GM23338 (cell line): ENCODE results near the gene ARFGAP2. TPM values are rescaled to one million over a fixed set of nuclear protein-coding genes. Genes with fewer than 3 reads are reported as not detected.
A peak's percentile ranks its signal among the peaks of the same experiment; 100 is the strongest.

ENCODE experiments used
- ATAC-seq: fragments of 200-7000 bp; cut with Tn5 transposase; 3 replicates; pipeline ENCODE4 v1.9.1; 2020
- DNase-seq: peaks from one replicate; pipeline ENCODE4 v3.0.0-alpha.2; 2015; ENCODE audit warnings: low spot score
- H2AFZ ChIP-seq: fragments of 200-600 bp; sonication (generic); 2 replicates; pipeline ENCODE4 v1.8.0; 2016; ENCODE audit warnings: antibody characterized with exemption, mild to moderate bottlenecking, moderate library complexity
- H3F3A ChIP-seq: fragments of 200-600 bp; sonication (generic); replicated peaks from 2 replicates; pipeline ENCODE4 v1.8.0; 2017; ENCODE audit warnings: antibody characterized with exemption, mixed run types, low read depth
- H3K27ac ChIP-seq: fragments of 200-600 bp; sonication (generic); 2 replicates; pipeline ENCODE4 v1.6.1; 2016; ENCODE audit warnings: low read depth
- H3K27me3 ChIP-seq: fragments of 200-600 bp; sonication (generic); 2 replicates; pipeline ENCODE4 v1.8.0; 2016; ENCODE audit warnings: mild to moderate bottlenecking, mixed run types, moderate library complexity; ENCODE audit not compliant: insufficient read depth
- H3K36me3 ChIP-seq: fragments of 200-600 bp; sonication (generic); 2 replicates; pipeline ENCODE4 v1.8.0; 2016; ENCODE audit warnings: mild to moderate bottlenecking; ENCODE audit not compliant: insufficient read depth
- H3K4me1 ChIP-seq: fragments of 200-600 bp; sonication (generic); 2 replicates; pipeline ENCODE4 v1.8.0; 2016; ENCODE audit warnings: mild to moderate bottlenecking, moderate library complexity; ENCODE audit not compliant: insufficient read depth
- H3K4me2 ChIP-seq: fragments of 200-600 bp; sonication (generic); 2 replicates; pipeline ENCODE4 v1.7.1; 2017; ENCODE audit warnings: mixed run types
- H3K4me3 ChIP-seq: fragments of 200-600 bp; sonication (generic); 2 replicates; pipeline ENCODE4 v1.6.1; 2016; ENCODE audit warnings: mixed run types
- H3K79me2 ChIP-seq: fragments of 200-600 bp; sonication (generic); replicated peaks from 2 replicates; pipeline ENCODE4 v1.8.0; 2017; ENCODE audit warnings: mild to moderate bottlenecking; ENCODE audit not compliant: insufficient read depth
- H3K9me2 ChIP-seq: fragments of 200-600 bp; sonication (generic); 2 replicates; pipeline ENCODE4 v1.8.0; 2017; ENCODE audit not compliant: insufficient read depth
- H4K20me1 ChIP-seq: fragments of 200-600 bp; sonication (generic); replicated peaks from 2 replicates; pipeline ENCODE4 v1.8.0; 2017; ENCODE audit warnings: mild to moderate bottlenecking; ENCODE audit not compliant: insufficient read depth
- H3K27ac Mint-ChIP-seq: 2 replicates; pipeline ENCODE4 v1.8.0; 2020; ENCODE audit warnings: inconsistent platforms, mild to moderate bottlenecking, moderate library complexity, mixed read lengths
- H3K27me3 Mint-ChIP-seq: 3 replicates; pipeline ENCODE4 v1.8.0; 2022; ENCODE audit warnings: low read depth, mild to moderate bottlenecking, moderate library complexity, mixed read lengths, inconsistent platforms; ENCODE audit not compliant: insufficient read depth, poor library complexity
- H3K36me3 Mint-ChIP-seq: 3 replicates; pipeline ENCODE4 v1.8.0; 2021; ENCODE audit warnings: low read depth, mild to moderate bottlenecking, inconsistent platforms, moderate library complexity, mixed read lengths
- H3K4me1 Mint-ChIP-seq: 3 replicates; pipeline ENCODE4 v1.8.0; 2020; ENCODE audit warnings: mild to moderate bottlenecking, inconsistent platforms, mixed read lengths
- H3K4me3 Mint-ChIP-seq: 3 replicates; pipeline ENCODE4 v1.8.0; 2021; ENCODE audit warnings: moderate library complexity, mild to moderate bottlenecking, inconsistent platforms, mixed read lengths
- H3K9me3 Mint-ChIP-seq: 3 replicates; pipeline ENCODE4 v1.8.0; 2020; ENCODE audit warnings: moderate library complexity, mild to moderate bottlenecking, inconsistent platforms, mixed read lengths
- EZH2phosphoT487 ChIP-seq: fragments of 200-600 bp; sonication (generic); IDR thresholded peaks from one replicate; pipeline ENCODE4 v1.8.1; 2018; ENCODE audit warnings: antibody characterized with exemption; ENCODE audit not compliant: unreplicated experiment
- JUNB ChIP-seq: IDR thresholded peaks from one replicate; pipeline ENCODE4 v1.6.1; 2016; ENCODE audit warnings: antibody characterized with exemption; ENCODE audit not compliant: unreplicated experiment
- NANOG ChIP-seq: IDR thresholded peaks from 2 replicates; pipeline ENCODE4 v1.6.1; 2016; ENCODE audit warnings: antibody characterized with exemption, borderline replicate concordance
- POLR2AphosphoS5 ChIP-seq: IDR thresholded peaks from 2 replicates; pipeline ENCODE4 v1.6.1; 2016; ENCODE audit warnings: antibody characterized with exemption, low read depth
- STAT1 ChIP-seq: IDR thresholded peaks from one replicate; pipeline ENCODE4 v1.6.1; 2016; ENCODE audit warnings: antibody characterized with exemption; ENCODE audit not compliant: unreplicated experiment
- ZNF114 ChIP-seq: fragments of 250-450 bp; sonication (Bioruptor Pico); IDR thresholded peaks from 2 replicates; pipeline ENCODE4 v1.5.0; 2020; ENCODE audit warnings: mild to moderate bottlenecking, moderate library complexity
- polyA plus RNA-seq: library from polyadenylated mRNA; unstranded; fragments of >200 nt; fragmentation: Nextera tagmentation; extraction: Ambion mirVana; gene quantifications from 2 replicates; pipeline ENCODE4 v1.2.1, GENCODE V29; 2016
- total RNA-seq: library from RNA; depleted of rRNA; stranded (reverse); fragments of >200 nt; shearing (Covaris generic); gene quantifications from 2 replicates; pipeline ENCODE4 v1.2.3, GENCODE V29; 2014
- TF ChIP-seq, protein P1 (sequence below): IDR thresholded peaks from one replicate; pipeline ENCODE4 v1.6.1; 2018; ENCODE audit warnings: antibody characterized with exemption; ENCODE audit not compliant: unreplicated experiment
- TF ChIP-seq, protein P2 (sequence below), 2 experiments: fragments of 200-600 bp in 1 of 2; sonication (generic) in 1 of 2; conservative IDR thresholded peaks; 2 replicates each; pipeline versions ENCODE4 v1.5.1 to v1.6.1; 2016 to 2017; ENCODE audit warnings: antibody characterized with exemption in 2 of 2, low read depth in 2 of 2, mild to moderate bottlenecking in 2 of 2, moderate library complexity in 1 of 2
- TF ChIP-seq, protein P3 (sequence below): IDR thresholded peaks from 2 replicates; pipeline ENCODE4 v1.6.1; 2016; ENCODE audit warnings: antibody characterized with exemption

ARFGAP2 gene
- total and polyA plus RNA-seq, 2 experiments from 2014 or later: 25.6 to 122 TPM

DNA sequence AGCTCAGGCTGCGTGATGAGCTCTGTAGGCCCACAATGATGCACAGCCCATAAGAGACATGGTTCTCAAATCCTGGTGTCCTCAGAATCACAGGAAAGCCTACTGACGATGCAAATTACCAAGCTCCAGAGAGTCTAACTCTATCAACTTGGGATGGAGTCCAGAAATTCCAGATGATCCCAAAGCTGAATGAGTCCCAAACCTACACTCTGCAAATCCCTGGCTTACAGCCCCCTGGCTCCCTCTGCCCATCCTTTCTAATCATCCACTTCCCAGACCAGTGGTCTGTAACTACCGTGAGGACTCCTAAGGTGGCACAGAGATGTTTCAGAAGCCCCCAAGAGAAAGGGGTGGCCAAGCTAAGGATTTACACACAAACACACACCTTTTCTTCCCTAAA, 13.5 kb downstream of the ARFGAP2 start (continued):
- TF ChIP-seq, protein P1, sequence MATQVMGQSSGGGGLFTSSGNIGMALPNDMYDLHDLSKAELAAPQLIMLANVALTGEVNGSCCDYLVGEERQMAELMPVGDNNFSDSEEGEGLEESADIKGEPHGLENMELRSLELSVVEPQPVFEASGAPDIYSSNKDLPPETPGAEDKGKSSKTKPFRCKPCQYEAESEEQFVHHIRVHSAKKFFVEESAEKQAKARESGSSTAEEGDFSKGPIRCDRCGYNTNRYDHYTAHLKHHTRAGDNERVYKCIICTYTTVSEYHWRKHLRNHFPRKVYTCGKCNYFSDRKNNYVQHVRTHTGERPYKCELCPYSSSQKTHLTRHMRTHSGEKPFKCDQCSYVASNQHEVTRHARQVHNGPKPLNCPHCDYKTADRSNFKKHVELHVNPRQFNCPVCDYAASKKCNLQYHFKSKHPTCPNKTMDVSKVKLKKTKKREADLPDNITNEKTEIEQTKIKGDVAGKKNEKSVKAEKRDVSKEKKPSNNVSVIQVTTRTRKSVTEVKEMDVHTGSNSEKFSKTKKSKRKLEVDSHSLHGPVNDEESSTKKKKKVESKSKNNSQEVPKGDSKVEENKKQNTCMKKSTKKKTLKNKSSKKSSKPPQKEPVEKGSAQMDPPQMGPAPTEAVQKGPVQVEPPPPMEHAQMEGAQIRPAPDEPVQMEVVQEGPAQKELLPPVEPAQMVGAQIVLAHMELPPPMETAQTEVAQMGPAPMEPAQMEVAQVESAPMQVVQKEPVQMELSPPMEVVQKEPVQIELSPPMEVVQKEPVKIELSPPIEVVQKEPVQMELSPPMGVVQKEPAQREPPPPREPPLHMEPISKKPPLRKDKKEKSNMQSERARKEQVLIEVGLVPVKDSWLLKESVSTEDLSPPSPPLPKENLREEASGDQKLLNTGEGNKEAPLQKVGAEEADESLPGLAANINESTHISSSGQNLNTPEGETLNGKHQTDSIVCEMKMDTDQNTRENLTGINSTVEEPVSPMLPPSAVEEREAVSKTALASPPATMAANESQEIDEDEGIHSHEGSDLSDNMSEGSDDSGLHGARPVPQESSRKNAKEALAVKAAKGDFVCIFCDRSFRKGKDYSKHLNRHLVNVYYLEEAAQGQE: no peak
- TF ChIP-seq, protein P2, sequence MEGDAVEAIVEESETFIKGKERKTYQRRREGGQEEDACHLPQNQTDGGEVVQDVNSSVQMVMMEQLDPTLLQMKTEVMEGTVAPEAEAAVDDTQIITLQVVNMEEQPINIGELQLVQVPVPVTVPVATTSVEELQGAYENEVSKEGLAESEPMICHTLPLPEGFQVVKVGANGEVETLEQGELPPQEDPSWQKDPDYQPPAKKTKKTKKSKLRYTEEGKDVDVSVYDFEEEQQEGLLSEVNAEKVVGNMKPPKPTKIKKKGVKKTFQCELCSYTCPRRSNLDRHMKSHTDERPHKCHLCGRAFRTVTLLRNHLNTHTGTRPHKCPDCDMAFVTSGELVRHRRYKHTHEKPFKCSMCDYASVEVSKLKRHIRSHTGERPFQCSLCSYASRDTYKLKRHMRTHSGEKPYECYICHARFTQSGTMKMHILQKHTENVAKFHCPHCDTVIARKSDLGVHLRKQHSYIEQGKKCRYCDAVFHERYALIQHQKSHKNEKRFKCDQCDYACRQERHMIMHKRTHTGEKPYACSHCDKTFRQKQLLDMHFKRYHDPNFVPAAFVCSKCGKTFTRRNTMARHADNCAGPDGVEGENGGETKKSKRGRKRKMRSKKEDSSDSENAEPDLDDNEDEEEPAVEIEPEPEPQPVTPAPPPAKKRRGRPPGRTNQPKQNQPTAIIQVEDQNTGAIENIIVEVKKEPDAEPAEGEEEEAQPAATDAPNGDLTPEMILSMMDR (conservative IDR thresholded peaks at IDR 0.05; ENCODE audit: low read depth in 2 of 2): no peak

DNA sequence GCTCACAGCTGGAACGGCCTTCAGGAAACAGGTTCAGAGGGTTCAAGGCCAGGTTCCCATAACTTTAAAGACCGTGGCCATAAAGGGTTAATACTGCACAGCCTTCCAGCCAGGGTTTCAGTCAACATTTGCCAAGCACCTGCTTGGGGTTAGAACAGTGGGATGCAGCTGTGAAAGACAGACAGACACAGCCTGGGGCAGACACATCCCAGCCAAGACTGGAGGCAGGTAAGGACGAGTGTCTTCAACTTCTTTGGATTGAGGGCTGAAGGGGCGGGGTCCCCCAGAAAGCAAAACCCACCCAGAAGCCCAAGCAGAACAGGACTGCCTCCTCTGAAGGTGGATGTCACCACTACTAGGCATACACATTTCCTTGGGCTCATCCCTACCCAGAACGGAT, 14.3 kb downstream of the ARFGAP2 start:
- Histone ChIP-seq H3K4me1 (0 out of 2 replicates have a peak, but pooled peaks cover 3% of the 10 kb centered on the region), H3K36me3 (peaks cover 11% of the 10 kb centered on the region), H3F3A (peaks cover 10% of the 10 kb centered on the region), H3K27me3 (no peaks in the 10 kb centered on the region), H4K20me1 (peaks cover under 1% of the 10 kb centered on the region; the same call in 1 of the 2 replicates), H2AFZ (no peak overlapping the region), H3K9me2 (no peaks in the 10 kb centered on the region), H3K79me2 (no peaks in the 10 kb centered on the region), H3K4me3 (no peak overlapping the region), H3K4me2 (no peak overlapping the region), H3K27ac (peak overlapping the region; percentile 69)
- H3K9me3 Mint-ChIP-seq: no peaks in the 10 kb centered on the region
- peaks cover 35% of the 10 kb centered on the region for H3K36me3 Mint-ChIP-seq
- DNase-seq: no peak
- H3K27me3 Mint-ChIP-seq: peaks cover 6% of the 10 kb centered on the region
- H3K4me1 Mint-ChIP-seq: peaks cover 3% of the 10 kb centered on the region; the same call in 1 of the 3 replicates
- ATAC-seq: no peak
- H3K4me3 Mint-ChIP-seq: no peak overlapping the region
- H3K27ac Mint-ChIP-seq: no peak overlapping the region
- TF ChIP-seq POLR2AphosphoS5 (no peak), NANOG (no peak), STAT1 (no peak), ZNF114 (CRISPR knock-in tag) (no peak), JUNB (no peak), EZH2phosphoT487 (no peak)
- TF ChIP-seq, protein P2 (conservative IDR thresholded peaks at IDR 0.05; ENCODE audit: low read depth in 2 of 2): no peak
- TF ChIP-seq, protein P3, sequence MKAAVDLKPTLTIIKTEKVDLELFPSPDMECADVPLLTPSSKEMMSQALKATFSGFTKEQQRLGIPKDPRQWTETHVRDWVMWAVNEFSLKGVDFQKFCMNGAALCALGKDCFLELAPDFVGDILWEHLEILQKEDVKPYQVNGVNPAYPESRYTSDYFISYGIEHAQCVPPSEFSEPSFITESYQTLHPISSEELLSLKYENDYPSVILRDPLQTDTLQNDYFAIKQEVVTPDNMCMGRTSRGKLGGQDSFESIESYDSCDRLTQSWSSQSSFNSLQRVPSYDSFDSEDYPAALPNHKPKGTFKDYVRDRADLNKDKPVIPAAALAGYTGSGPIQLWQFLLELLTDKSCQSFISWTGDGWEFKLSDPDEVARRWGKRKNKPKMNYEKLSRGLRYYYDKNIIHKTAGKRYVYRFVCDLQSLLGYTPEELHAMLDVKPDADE: no peak
- TF ChIP-seq, protein P1: no peak
